GM23338 (cell line): ENCODE results near the gene SLC27A3. TPM values are rescaled to one million over a fixed set of nuclear protein-coding genes. Genes with fewer than 3 reads are reported as not detected.

Experiments used
- ATAC-seq: fragments of 200-7000 bp; cut with Tn5 transposase; 3 replicates; pipeline ENCODE4 v1.9.1; 2020
- DNase-seq: peaks from one replicate; pipeline ENCODE4 v3.0.0-alpha.2; 2015; ENCODE audit warnings: low spot score
- H2AFZ ChIP-seq: fragments of 200-600 bp; sonication (generic); 2 replicates; pipeline ENCODE4 v1.8.0; 2016; ENCODE audit warnings: antibody characterized with exemption, mild to moderate bottlenecking, moderate library complexity
- H3F3A ChIP-seq: fragments of 200-600 bp; sonication (generic); replicated peaks from 2 replicates; pipeline ENCODE4 v1.8.0; 2017; ENCODE audit warnings: antibody characterized with exemption, mixed run types, low read depth
- H3K27ac ChIP-seq: fragments of 200-600 bp; sonication (generic); 2 replicates; pipeline ENCODE4 v1.6.1; 2016; ENCODE audit warnings: low read depth
- H3K27me3 ChIP-seq: fragments of 200-600 bp; sonication (generic); 2 replicates; pipeline ENCODE4 v1.8.0; 2016; ENCODE audit warnings: mild to moderate bottlenecking, mixed run types, moderate library complexity; ENCODE audit not compliant: insufficient read depth
- H3K36me3 ChIP-seq: fragments of 200-600 bp; sonication (generic); 2 replicates; pipeline ENCODE4 v1.8.0; 2016; ENCODE audit warnings: mild to moderate bottlenecking; ENCODE audit not compliant: insufficient read depth
- H3K4me1 ChIP-seq: fragments of 200-600 bp; sonication (generic); 2 replicates; pipeline ENCODE4 v1.8.0; 2016; ENCODE audit warnings: mild to moderate bottlenecking, moderate library complexity; ENCODE audit not compliant: insufficient read depth
- H3K4me2 ChIP-seq: fragments of 200-600 bp; sonication (generic); 2 replicates; pipeline ENCODE4 v1.7.1; 2017; ENCODE audit warnings: mixed run types
- H3K4me3 ChIP-seq: fragments of 200-600 bp; sonication (generic); 2 replicates; pipeline ENCODE4 v1.6.1; 2016; ENCODE audit warnings: mixed run types
- H3K79me2 ChIP-seq: fragments of 200-600 bp; sonication (generic); replicated peaks from 2 replicates; pipeline ENCODE4 v1.8.0; 2017; ENCODE audit warnings: mild to moderate bottlenecking; ENCODE audit not compliant: insufficient read depth
- H3K9me2 ChIP-seq: fragments of 200-600 bp; sonication (generic); 2 replicates; pipeline ENCODE4 v1.8.0; 2017; ENCODE audit not compliant: insufficient read depth
- H4K20me1 ChIP-seq: fragments of 200-600 bp; sonication (generic); replicated peaks from 2 replicates; pipeline ENCODE4 v1.8.0; 2017; ENCODE audit warnings: mild to moderate bottlenecking; ENCODE audit not compliant: insufficient read depth
- H3K27ac Mint-ChIP-seq: 2 replicates; pipeline ENCODE4 v1.8.0; 2020; ENCODE audit warnings: inconsistent platforms, mild to moderate bottlenecking, moderate library complexity, mixed read lengths
- H3K27me3 Mint-ChIP-seq: 3 replicates; pipeline ENCODE4 v1.8.0; 2022; ENCODE audit warnings: low read depth, mild to moderate bottlenecking, moderate library complexity, mixed read lengths, inconsistent platforms; ENCODE audit not compliant: insufficient read depth, poor library complexity
- H3K36me3 Mint-ChIP-seq: 3 replicates; pipeline ENCODE4 v1.8.0; 2021; ENCODE audit warnings: low read depth, mild to moderate bottlenecking, inconsistent platforms, moderate library complexity, mixed read lengths
- H3K4me1 Mint-ChIP-seq: 3 replicates; pipeline ENCODE4 v1.8.0; 2020; ENCODE audit warnings: mild to moderate bottlenecking, inconsistent platforms, mixed read lengths
- H3K4me3 Mint-ChIP-seq: 3 replicates; pipeline ENCODE4 v1.8.0; 2021; ENCODE audit warnings: moderate library complexity, mild to moderate bottlenecking, inconsistent platforms, mixed read lengths
- H3K9me3 Mint-ChIP-seq: 3 replicates; pipeline ENCODE4 v1.8.0; 2020; ENCODE audit warnings: moderate library complexity, mild to moderate bottlenecking, inconsistent platforms, mixed read lengths
- CREB1 ChIP-seq: fragments of 250-450 bp; sonication (Bioruptor Pico); IDR thresholded peaks from 2 replicates; pipeline ENCODE4 v1.5.0; 2020; ENCODE audit warnings: low read depth, mild to moderate bottlenecking, moderate library complexity
- CTCF ChIP-seq, 2 experiments: fragments of 200-600 bp in 1 of 2; sonication (generic) in 1 of 2; conservative IDR thresholded peaks; 2 replicates each; pipeline versions ENCODE4 v1.5.1 to v1.6.1; 2016 to 2017; ENCODE audit warnings: antibody characterized with exemption in 2 of 2, low read depth in 2 of 2, mild to moderate bottlenecking in 2 of 2, moderate library complexity in 1 of 2
- ETS1 ChIP-seq: IDR thresholded peaks from 2 replicates; pipeline ENCODE4 v1.6.1; 2016; ENCODE audit warnings: antibody characterized with exemption
- EZH2 ChIP-seq: fragments of 200-600 bp; sonication (generic); IDR thresholded peaks from one replicate; pipeline ENCODE4 v1.8.0; 2017; ENCODE audit warnings: antibody characterized with exemption, mild to moderate bottlenecking, low read depth; ENCODE audit not compliant: unreplicated experiment
- JUNB ChIP-seq: IDR thresholded peaks from one replicate; pipeline ENCODE4 v1.6.1; 2016; ENCODE audit warnings: antibody characterized with exemption; ENCODE audit not compliant: unreplicated experiment
- NANOG ChIP-seq: IDR thresholded peaks from 2 replicates; pipeline ENCODE4 v1.6.1; 2016; ENCODE audit warnings: antibody characterized with exemption, borderline replicate concordance
- POLR2AphosphoS5 ChIP-seq: IDR thresholded peaks from 2 replicates; pipeline ENCODE4 v1.6.1; 2016; ENCODE audit warnings: antibody characterized with exemption, low read depth
- REST ChIP-seq: IDR thresholded peaks from one replicate; pipeline ENCODE4 v1.6.1; 2018; ENCODE audit warnings: antibody characterized with exemption; ENCODE audit not compliant: unreplicated experiment
- STAT1 ChIP-seq: IDR thresholded peaks from one replicate; pipeline ENCODE4 v1.6.1; 2016; ENCODE audit warnings: antibody characterized with exemption; ENCODE audit not compliant: unreplicated experiment
- ZNF331 ChIP-seq: fragments of 250-450 bp; sonication (Bioruptor Pico); IDR thresholded peaks from 2 replicates; pipeline ENCODE4 v1.5.0; 2020; ENCODE audit warnings: low read depth, mild to moderate bottlenecking, moderate library complexity
- ZNF462 ChIP-seq: fragments of 250-450 bp; sonication (Bioruptor Pico); IDR thresholded peaks from 2 replicates; pipeline ENCODE4 v1.5.0; 2020; ENCODE audit warnings: mild to moderate bottlenecking, moderate library complexity
- polyA plus RNA-seq: library from polyadenylated mRNA; unstranded; fragments of >200 nt; fragmentation: Nextera tagmentation; extraction: Ambion mirVana; gene quantifications from 2 replicates; pipeline ENCODE4 v1.2.1, GENCODE V29; 2016
- total RNA-seq: library from RNA; depleted of rRNA; stranded (reverse); fragments of >200 nt; shearing (Covaris generic); gene quantifications from 2 replicates; pipeline ENCODE4 v1.2.3, GENCODE V29; 2014

The SLC27A3 gene
- total and polyA plus RNA-seq, 2 experiments from 2014 or later: 24.2 to 26.3 TPM

DNA sequence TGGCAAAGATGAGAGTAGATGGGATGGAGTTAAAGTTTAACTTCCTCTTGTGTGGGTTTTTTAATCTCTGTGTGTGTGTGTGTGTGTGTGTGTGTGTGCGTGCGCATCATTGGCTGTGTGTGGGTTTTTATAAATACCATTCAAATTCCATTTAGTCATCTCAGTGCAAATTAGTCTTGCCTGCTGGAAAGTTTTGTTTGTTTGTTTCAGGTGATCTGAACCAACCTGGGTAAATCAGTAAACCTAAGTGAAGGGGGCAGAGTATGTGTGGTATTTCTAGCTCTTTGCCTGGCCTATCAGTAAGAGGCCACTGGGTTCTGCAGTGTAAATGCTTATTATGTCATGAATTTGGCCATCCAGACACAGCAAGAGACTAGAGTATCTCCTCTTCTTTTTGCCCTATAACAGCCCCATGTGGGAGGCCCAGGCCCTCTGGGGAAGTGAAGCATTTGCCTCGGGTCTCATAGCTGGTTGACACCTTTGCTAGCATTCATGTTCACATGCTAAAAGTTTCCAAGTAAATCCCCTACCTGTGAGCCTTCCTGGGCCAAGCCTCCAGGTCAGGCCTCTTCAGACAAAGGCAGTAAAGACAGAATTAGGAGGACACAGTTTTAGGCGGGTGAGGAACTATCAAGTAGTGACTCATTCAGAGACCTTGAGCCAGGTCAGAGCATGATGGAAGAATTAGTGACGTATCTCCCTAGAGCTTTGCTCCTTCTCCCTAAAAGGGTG is 32.6 kb upstream of the SLC27A3 start:
- no peaks in the 10 kb centered on the region for H3K27me3 ChIP-seq
- peaks cover 55% of the 10 kb centered on the region for H3K4me1 Mint-ChIP-seq
- no peak overlapping the region; the same call in 2 of the 3 replicates for H3K4me3 Mint-ChIP-seq
- peak overlapping the region; percentile 61; the same call in 1 of the 2 replicates for H3K27ac ChIP-seq
- no peaks in the 10 kb centered on the region for H3K9me3 Mint-ChIP-seq
- ATAC-seq (no peak), DNase-seq (no peak)
- TF ChIP-seq STAT1 (no peak), NANOG (no peak), EZH2 (no peak), REST (no peak), ETS1 (no peak), ZNF331 (CRISPR knock-in tag) (no peak), ZNF462 (CRISPR knock-in tag) (no peak), CTCF (conservative IDR thresholded peaks at IDR 0.05; ENCODE audit: low read depth in 2 of 2) (no peak), CREB1 (CRISPR knock-in tag) (no peak), JUNB (no peak), POLR2AphosphoS5 (no peak)
- H3K27me3 Mint-ChIP-seq: peaks cover 2% of the 10 kb centered on the region
- H3K27ac Mint-ChIP-seq: peak overlapping the region; percentile 74; the same call in 1 of the 2 replicates
- peaks cover 24% of the 10 kb centered on the region for H3F3A ChIP-seq
- H3K79me2 ChIP-seq: peaks cover 17% of the 10 kb centered on the region
- no peaks in the 10 kb centered on the region for H4K20me1 ChIP-seq
- no peak overlapping the region for H3K4me3 ChIP-seq
- peaks cover 74% of the 10 kb centered on the region for H3K36me3 Mint-ChIP-seq
- peaks cover 23% of the 10 kb centered on the region for H3K36me3 ChIP-seq
- H2AFZ ChIP-seq: no peak overlapping the region
- no peaks in the 10 kb centered on the region for H3K9me2 ChIP-seq
- peaks cover 55% of the 10 kb centered on the region for H3K4me1 ChIP-seq
- H3K4me2 ChIP-seq: no peak overlapping the region; the same call in 1 of the 2 replicates
